Measurements from ENCODE around the gene KLHDC7A.

GRCh38 chr1:18508084-18508483 lies 27.4 kb downstream of the KLHDC7A start:
- TF ChIP-seq CTCF (IDR thresholded peaks at IDR 0.05) = no peak
- no peak for TF ChIP-seq EZH2 (IDR thresholded peaks at IDR 0.05)
